CD4-positive, alpha-beta T cell treated with Interleukin-15 for 4 hours (primary cell): ENCODE data around the gene TNFAIP1.
"Not testable (repeated sequence)": the region's sequence is repeated elsewhere in the genome, so short reads cannot be mapped to it uniquely, and the experiment has no call there.

Source experiments
- DNase-seq: peaks from one replicate; pipeline ENCODE4 v3.0.0-alpha.2; 2020; ENCODE audit warnings: low spot score

Gene TNFAIP1

GRCh38 chr17:28335201-28335958 is at the start of gene TNFAIP1, which contains the start of gene IFT20:
TSS of gene TNFAIP1 (plus strand) at chr17:28335761. CDS start at chr17:28339522, 3,761 bp downstream.
TSS of gene IFT20 (minus strand) at chr17:28335472. CDS start at chr17:28331985, 3,487 bp downstream.
- DNase-seq = peak; percentile 98

- no peak for DNase-seq
Observed at GRCh38 chr17:28285965-28286364, 49.6 kb upstream of the TNFAIP1 start.

- DNase-seq = no peak
Observed at GRCh38 chr17:28290703-28291102, 44.9 kb upstream of the TNFAIP1 start.

GRCh38 chr17:28291780-28292330 is 43.7 kb upstream of the TNFAIP1 start:
- DNase-seq = no peak

GRCh38 chr17:28292878-28293277 is 42.7 kb upstream of the TNFAIP1 start:
- not testable (repeated sequence) for DNase-seq

- no peak for DNase-seq
Observed at GRCh38 chr17:28293994-28294393, 41.6 kb upstream of the TNFAIP1 start.

- no peak for DNase-seq
Observed at GRCh38 chr17:28295677-28296578, 39.6 kb upstream of the TNFAIP1 start.

GRCh38 chr17:28298449-28298848 is 37.1 kb upstream of the TNFAIP1 start:
- no peak for DNase-seq

GRCh38 chr17:28306954-28307401 is 28.6 kb upstream of the TNFAIP1 start:
- DNase-seq = no peak

- DNase-seq = no peak
Observed at GRCh38 chr17:28313841-28314240, 21.7 kb upstream of the TNFAIP1 start.

- DNase-seq = no peak
Observed at GRCh38 chr17:28315846-28316705, 19.5 kb upstream of the TNFAIP1 start.

GRCh38 chr17:28317099-28317965 is 18.2 kb upstream of the TNFAIP1 start:
- no peak for DNase-seq

GRCh38 chr17:28317966-28318758 is 17.4 kb upstream of the TNFAIP1 start:
- no peak for DNase-seq

GRCh38 chr17:28318759-28319597 is 16.6 kb upstream of the TNFAIP1 start, which contains the start of gene TMEM97:
TSS of gene TMEM97 (plus strand) at chr17:28319200. CDS start at chr17:28319240, 40 bp downstream.
- DNase-seq = peak; percentile 93

- no peak for DNase-seq
Observed at GRCh38 chr17:28319598-28319935, 16.0 kb upstream of the TNFAIP1 start.

- DNase-seq = no peak
Observed at GRCh38 chr17:28320215-28321061, 15.1 kb upstream of the TNFAIP1 start.

GRCh38 chr17:28324267-28324745 is 11.3 kb upstream of the TNFAIP1 start:
- no peak for DNase-seq

GRCh38 chr17:28324781-28325180 is 10.8 kb upstream of the TNFAIP1 start:
- DNase-seq = no peak
